Panc1 (cell line): ENCODE measurements around the gene CYP4F2. TPM values are rescaled to one million over a fixed set of nuclear protein-coding genes. Genes with fewer than 3 reads are reported as not detected.
"Not testable (repeated sequence)": the region's sequence is repeated elsewhere in the genome, so short reads cannot be mapped to it uniquely, and the experiment has no call there.

Experiments
- ATAC-seq: fragments of 200-7000 bp; cut with Tn5 transposase; 2 replicates; pipeline ENCODE4 v1.9.1; 2020; ENCODE audit warnings: mild to moderate bottlenecking, moderate library complexity
- BruUV-seq: library from RNA; stranded (reverse); fragments of 400-500 nt; replicated peaks from 2 replicates; lab custom pipeline; 2021; lab: Mats Ljungman, UMichigan
- CTCF ChIA-PET: fragments of 300-600 bp; sonication (Branson Sonifier 250); formaldehyde crosslinking; loops from one replicate; lab custom pipeline; 2022; ENCODE audit warnings: antibody characterized with exemption; lab: Charles Lee
- POLR2A ChIA-PET: fragments of 300-600 bp; sonication (Branson Sonifier 250); formaldehyde crosslinking; loops from one replicate; lab custom pipeline; 2022; ENCODE audit warnings: antibody characterized with exemption; lab: Charles Lee
- DNase-seq: peaks from one replicate; pipeline ENCODE4 v3.0.0-alpha.2; 2010; ENCODE audit warnings: low read depth, low spot score
- H3K27ac ChIP-seq: 2 replicates; pipeline ENCODE4 v1.5.1; 2011; ENCODE audit warnings: mild to moderate bottlenecking, low read length, inconsistent platforms
- H3K27me3 ChIP-seq: fragments of 200-500 bp; sonication (Bioruptor generic); 2 replicates; pipeline ENCODE4 v1.6.0; 2014; ENCODE audit warnings: low read length, inconsistent platforms; ENCODE audit not compliant: control insufficient read depth, insufficient read depth
- H3K36me3 ChIP-seq: fragments of 200-500 bp; sonication (Bioruptor generic); 2 replicates; pipeline ENCODE4 v1.5.1; 2014; ENCODE audit warnings: inconsistent platforms, mild to moderate bottlenecking, low read length, moderate library complexity; ENCODE audit not compliant: control insufficient read depth, insufficient read depth
- H3K4me1 ChIP-seq: 2 replicates; pipeline ENCODE4 v1.5.1; 2011; ENCODE audit warnings: inconsistent platforms, mild to moderate bottlenecking, low read length, moderate library complexity; ENCODE audit not compliant: control insufficient read depth, insufficient read depth
- H3K4me3 ChIP-seq, 2 experiments: 2 replicates each; pipeline ENCODE4 v1.5.1; 2011 to 2012; ENCODE audit warnings: low read depth in 2 of 2, low read length in 2 of 2, mild to moderate bottlenecking in 2 of 2, inconsistent platforms in 1 of 2, moderate library complexity in 1 of 2
- H3K9me3 ChIP-seq: fragments of 200-500 bp; sonication (Bioruptor generic); 2 replicates; pipeline ENCODE4 v1.5.1; 2014; ENCODE audit warnings: low read depth, mild to moderate bottlenecking, inconsistent platforms, low read length, moderate library complexity; ENCODE audit not compliant: control insufficient read depth, insufficient read depth
- POLR2AphosphoS5 ChIP-seq: IDR thresholded peaks from 2 replicates; pipeline ENCODE4 v1.6.1; 2012; ENCODE audit warnings: mild to moderate bottlenecking, low read depth, low read length, moderate library complexity
- SIN3A ChIP-seq: IDR thresholded peaks from 2 replicates; pipeline ENCODE4 v1.6.1; 2012; ENCODE audit warnings: low read depth, mild to moderate bottlenecking, low read length, moderate library complexity, borderline replicate concordance; ENCODE audit not compliant: insufficient read depth
- TCF7L2 ChIP-seq: IDR thresholded peaks from 2 replicates; pipeline ENCODE4 v1.6.1; 2011; ENCODE audit warnings: mild to moderate bottlenecking, low read depth, low read length, inconsistent platforms
- in situ Hi-C: cut with HindIII; loops from 2 replicates; pipeline ENCODE4 v1.10.0; 2016; ENCODE audit warnings: low sequenced_read_pairs, low pct_unique_long_range_greater_than_20kb
- intact Hi-C: fragments of 100-400 bp; cut with micrococcal nuclease; formaldehyde crosslinking; loops from one replicate; pipeline ENCODE4 v1.10.0; 2022; ENCODE audit not compliant: unreplicated experiment
- total RNA-seq: library from RNA; stranded (reverse); gene quantifications from one replicate; pipeline ENCODE4 v1.2.1, GENCODE V29; 2021; ENCODE audit not compliant: unreplicated experiment
- TF ChIP-seq, protein P1 (sequence below), 2 experiments: IDR thresholded peaks; 2 replicates each; pipeline ENCODE4 v1.6.1; 2011 to 2012; ENCODE audit warnings: low read depth in 2 of 2, control low read depth in 1 of 2, low read length in 1 of 2, mild to moderate bottlenecking in 1 of 2, moderate library complexity in 1 of 2; ENCODE audit not compliant: insufficient read depth in 1 of 2
- TF ChIP-seq, protein P2 (sequence below): fragments of 450-650 bp; IDR thresholded peaks from 2 replicates; pipeline ENCODE4 v1.5.1; 2017; ENCODE audit warnings: mild to moderate bottlenecking

CYP4F2 gene
- total RNA-seq, 1 experiment from 2014 or later = 0.21 TPM

DNA sequence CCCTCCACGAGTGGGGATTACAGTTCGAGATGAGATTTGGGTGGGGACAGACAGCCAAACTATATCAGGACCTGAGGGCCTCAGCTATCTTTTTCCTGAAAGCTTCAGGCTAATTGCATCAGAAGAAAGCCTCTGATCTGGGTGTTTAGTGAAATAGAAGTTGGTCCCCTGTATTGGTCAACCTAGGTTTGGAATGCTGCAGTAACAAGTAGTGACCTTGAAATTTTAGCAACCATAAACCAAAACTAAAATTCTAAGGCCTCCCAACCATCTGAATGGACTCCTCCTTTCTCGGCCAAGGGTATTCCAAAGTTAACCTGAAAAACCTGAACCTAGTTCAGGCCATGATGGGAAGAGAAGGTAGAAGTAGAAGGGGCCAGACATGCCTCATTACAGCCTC, 47.5 kb downstream of the CYP4F2 start:
- Histone ChIP-seq H3K4me3 (no peak overlapping the region), H3K36me3 (no peaks in the 10 kb centered on the region), H3K27me3 (peaks cover 3% of the 10 kb centered on the region; the same call in 1 of the 2 replicates), H3K4me1 (no peaks in the 10 kb centered on the region), H3K9me3 (no peaks in the 10 kb centered on the region), H3K27ac (no peak overlapping the region)
- no peak for TF ChIP-seq TCF7L2
- TF ChIP-seq, protein P1, sequence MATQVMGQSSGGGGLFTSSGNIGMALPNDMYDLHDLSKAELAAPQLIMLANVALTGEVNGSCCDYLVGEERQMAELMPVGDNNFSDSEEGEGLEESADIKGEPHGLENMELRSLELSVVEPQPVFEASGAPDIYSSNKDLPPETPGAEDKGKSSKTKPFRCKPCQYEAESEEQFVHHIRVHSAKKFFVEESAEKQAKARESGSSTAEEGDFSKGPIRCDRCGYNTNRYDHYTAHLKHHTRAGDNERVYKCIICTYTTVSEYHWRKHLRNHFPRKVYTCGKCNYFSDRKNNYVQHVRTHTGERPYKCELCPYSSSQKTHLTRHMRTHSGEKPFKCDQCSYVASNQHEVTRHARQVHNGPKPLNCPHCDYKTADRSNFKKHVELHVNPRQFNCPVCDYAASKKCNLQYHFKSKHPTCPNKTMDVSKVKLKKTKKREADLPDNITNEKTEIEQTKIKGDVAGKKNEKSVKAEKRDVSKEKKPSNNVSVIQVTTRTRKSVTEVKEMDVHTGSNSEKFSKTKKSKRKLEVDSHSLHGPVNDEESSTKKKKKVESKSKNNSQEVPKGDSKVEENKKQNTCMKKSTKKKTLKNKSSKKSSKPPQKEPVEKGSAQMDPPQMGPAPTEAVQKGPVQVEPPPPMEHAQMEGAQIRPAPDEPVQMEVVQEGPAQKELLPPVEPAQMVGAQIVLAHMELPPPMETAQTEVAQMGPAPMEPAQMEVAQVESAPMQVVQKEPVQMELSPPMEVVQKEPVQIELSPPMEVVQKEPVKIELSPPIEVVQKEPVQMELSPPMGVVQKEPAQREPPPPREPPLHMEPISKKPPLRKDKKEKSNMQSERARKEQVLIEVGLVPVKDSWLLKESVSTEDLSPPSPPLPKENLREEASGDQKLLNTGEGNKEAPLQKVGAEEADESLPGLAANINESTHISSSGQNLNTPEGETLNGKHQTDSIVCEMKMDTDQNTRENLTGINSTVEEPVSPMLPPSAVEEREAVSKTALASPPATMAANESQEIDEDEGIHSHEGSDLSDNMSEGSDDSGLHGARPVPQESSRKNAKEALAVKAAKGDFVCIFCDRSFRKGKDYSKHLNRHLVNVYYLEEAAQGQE (IDR thresholded peaks at IDR 0.05; ENCODE audit: insufficient read depth in 1 of 2, low read depth in 2 of 2, low read length in 1 of 2) = no peak
- TF ChIP-seq POLR2AphosphoS5 = no peak
- TF ChIP-seq, protein P2, sequence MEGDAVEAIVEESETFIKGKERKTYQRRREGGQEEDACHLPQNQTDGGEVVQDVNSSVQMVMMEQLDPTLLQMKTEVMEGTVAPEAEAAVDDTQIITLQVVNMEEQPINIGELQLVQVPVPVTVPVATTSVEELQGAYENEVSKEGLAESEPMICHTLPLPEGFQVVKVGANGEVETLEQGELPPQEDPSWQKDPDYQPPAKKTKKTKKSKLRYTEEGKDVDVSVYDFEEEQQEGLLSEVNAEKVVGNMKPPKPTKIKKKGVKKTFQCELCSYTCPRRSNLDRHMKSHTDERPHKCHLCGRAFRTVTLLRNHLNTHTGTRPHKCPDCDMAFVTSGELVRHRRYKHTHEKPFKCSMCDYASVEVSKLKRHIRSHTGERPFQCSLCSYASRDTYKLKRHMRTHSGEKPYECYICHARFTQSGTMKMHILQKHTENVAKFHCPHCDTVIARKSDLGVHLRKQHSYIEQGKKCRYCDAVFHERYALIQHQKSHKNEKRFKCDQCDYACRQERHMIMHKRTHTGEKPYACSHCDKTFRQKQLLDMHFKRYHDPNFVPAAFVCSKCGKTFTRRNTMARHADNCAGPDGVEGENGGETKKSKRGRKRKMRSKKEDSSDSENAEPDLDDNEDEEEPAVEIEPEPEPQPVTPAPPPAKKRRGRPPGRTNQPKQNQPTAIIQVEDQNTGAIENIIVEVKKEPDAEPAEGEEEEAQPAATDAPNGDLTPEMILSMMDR = no peak
- TF ChIP-seq SIN3A = no peak
- ChIA-PET POLR2A (no interaction called here), CTCF (no interaction called here)
- no TSS peak for BruUV-seq
- ATAC-seq = no peak
- intact Hi-C loops (no loop called here), in situ Hi-C loops (no loop called here)
- no peak for DNase-seq

DNA sequence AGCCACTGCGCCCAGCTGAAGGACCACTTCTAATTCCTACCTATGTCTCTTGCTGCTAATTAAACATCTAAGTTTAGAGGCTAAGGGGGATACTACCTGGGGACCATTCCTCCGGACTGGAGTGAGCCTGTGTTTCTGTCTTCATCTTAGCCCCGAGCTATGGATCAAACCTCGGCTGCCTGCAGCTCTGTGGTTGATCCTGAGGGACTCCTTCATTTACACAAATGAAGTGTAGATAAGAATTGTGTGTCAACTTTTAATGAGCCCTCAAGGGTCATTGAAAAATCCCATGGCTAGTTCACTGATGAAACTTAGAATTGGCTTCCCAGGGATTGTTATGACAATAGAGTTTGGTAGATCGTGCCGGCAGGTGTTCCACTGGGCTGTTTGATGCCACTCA, 51.0 kb downstream of the CYP4F2 start:
- ATAC-seq = no peak
- intact Hi-C loops = no loop called here
- CTCF ChIA-PET = no interaction called here
- no peak for DNase-seq
- in situ Hi-C loops = no loop called here
- Histone ChIP-seq H3K27ac (no peak overlapping the region), H3K36me3 (no peaks in the 10 kb centered on the region), H3K27me3 (peaks cover 3% of the 10 kb centered on the region; the same call in 1 of the 2 replicates), H3K4me3 (no peak overlapping the region), H3K4me1 (no peaks in the 10 kb centered on the region), H3K9me3 (no peaks in the 10 kb centered on the region)
- TF ChIP-seq, protein P2 = no peak
- TF ChIP-seq POLR2AphosphoS5 (no peak), TCF7L2 (no peak), SIN3A (no peak)
- TF ChIP-seq, protein P1 (IDR thresholded peaks at IDR 0.05; ENCODE audit: insufficient read depth in 1 of 2, low read depth in 2 of 2, low read length in 1 of 2) = no peak
- POLR2A ChIA-PET = no interaction called here
- no TSS peak for BruUV-seq

DNA sequence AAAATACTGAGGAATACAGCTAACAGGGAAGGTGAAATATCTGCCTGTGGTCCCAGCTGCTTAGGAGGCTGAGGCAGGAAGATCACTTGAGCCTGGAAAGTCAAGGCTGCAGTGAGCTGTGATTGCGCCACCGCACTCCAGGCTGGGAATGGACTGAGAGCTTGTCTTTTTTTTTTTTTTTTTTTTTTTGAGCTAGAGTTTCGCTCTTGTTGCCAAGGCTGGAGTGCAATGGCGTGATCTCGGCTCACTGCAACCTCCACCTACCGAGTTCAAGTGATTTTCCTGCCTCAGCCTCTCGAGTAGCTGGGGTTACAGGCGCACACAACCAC, 54.0 kb downstream of the CYP4F2 start:
- H3K27ac ChIP-seq, DNase-seq, in situ Hi-C loops, ATAC-seq, H3K27me3 ChIP-seq, CTCF ChIA-PET, H3K36me3 ChIP-seq, H3K4me1 ChIP-seq, H3K4me3 ChIP-seq, H3K9me3 ChIP-seq, BruUV-seq, intact Hi-C loops: not testable (repeated sequence)
- POLR2A ChIA-PET = interaction anchor here (0.7 kb wide), 1 partner anchor 33 kb away, joined by 11 read pairs; no protein-coding TSS in a partner anchor
